Measurements from ENCODE around the gene GALR1.

GRCh38 chr18:77248873-77249568 lies 627 bp upstream of the GALR1 start:
- TF ChIP-seq CTCF (conservative IDR thresholded peaks at IDR 0.05 in 1 of 2, IDR thresholded peaks at IDR 0.05 in 1 of 2; ENCODE audit: extremely low read depth in 1 of 2, insufficient read depth in 1 of 2, low read depth in 1 of 2, low read length in 2 of 2), result no peak
- TF ChIP-seq EZH2 (IDR thresholded peaks at IDR 0.05; ENCODE audit: borderline replicate concordance, low read length), result peak; percentile 87
